ENCODE measurements around the gene MC1R.

- peak; percentile 41; the same call in 1 of the 2 replicates for TF ChIP-seq CTCF (conservative IDR thresholded peaks at IDR 0.05)
- no peak for TF ChIP-seq EZH2 (IDR thresholded peaks at IDR 0.05; ENCODE audit: low read depth)
Observed at GRCh38 chr16:89945654-89946053, 27.0 kb downstream of the MC1R start.
